ENCODE results near the gene OR4C45. TPM values are rescaled to one million over a fixed set of nuclear protein-coding genes. Genes with fewer than 3 reads are reported as not detected.

OR4C45 gene
- total RNA-seq, result not detected

DNA sequence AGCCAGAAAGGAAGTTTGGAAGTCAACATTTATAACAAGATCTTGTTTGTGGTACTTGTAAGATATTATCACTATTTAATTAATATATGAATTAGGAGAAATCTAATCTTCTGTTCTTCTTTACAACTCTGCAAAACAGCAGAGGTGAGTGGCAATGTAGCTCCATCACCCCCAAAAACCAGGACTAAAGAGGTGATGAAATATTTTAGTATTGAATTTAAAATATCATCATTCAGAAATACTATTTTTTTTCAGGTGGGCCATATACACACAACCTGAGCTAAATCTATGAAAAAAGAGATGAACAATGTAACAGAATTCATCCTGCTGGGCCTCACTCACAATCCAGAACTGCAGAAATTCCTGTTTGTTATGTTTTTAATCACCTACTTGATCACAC lies at the start of gene OR4C45:
Gene OR4C45, plus strand, starts transcription at position 301 of the 400 bp plus-strand sequence.

Other genes starting within 250 kb of the OR4C45 start
- not detected for gene OR4C13, start 80.5 kb upstream of the OR4C45 start, total RNA-seq
- gene OR4C12, start 50.3 kb upstream of the OR4C45 start, total RNA-seq, result not detected

Data from diencephalon (tissue), 1 donor.